SK-N-MC (cell line): ENCODE results near the gene OR5T1.

Experiments used
- DNase-seq: peaks from one replicate; pipeline ENCODE4 v3.0.0-alpha.2; 2011; ENCODE audit warnings: low read depth, low spot score
- H3K27ac ChIP-seq: fragments of 200-600 bp; sonication (generic); 2 replicates; pipeline ENCODE4 v1.5.1; 2016; ENCODE audit warnings: mixed run types
- H3K36me3 ChIP-seq: fragments of 200-600 bp; sonication (generic); 2 replicates; pipeline ENCODE4 v1.6.1; 2017; ENCODE audit warnings: antibody characterized with exemption, low read length, mixed read lengths; ENCODE audit not compliant: insufficient read depth
- H3K4me3 ChIP-seq: fragments of 200-600 bp; sonication (generic); 2 replicates; pipeline ENCODE4 v1.5.1; 2016
- H3K9ac ChIP-seq: fragments of 200-600 bp; sonication (generic); 2 replicates; pipeline ENCODE4 v1.8.0; 2017; ENCODE audit warnings: mixed run types, mixed read lengths; ENCODE audit not compliant: insufficient read length
- H3K9me3 ChIP-seq: fragments of 200-600 bp; sonication (generic); 2 replicates; pipeline ENCODE4 v1.6.1; 2017; ENCODE audit warnings: low read depth, mild to moderate bottlenecking, antibody characterized with exemption, low read length, moderate library complexity, mixed read lengths
- EZH2 ChIP-seq: fragments of 200-600 bp; sonication (generic); IDR thresholded peaks from one replicate; pipeline ENCODE4 v1.6.1; 2017; ENCODE audit warnings: antibody characterized with exemption
- FOXP2 ChIP-seq: optimal IDR thresholded peaks from 2 replicates; pipeline ENCODE3; 2011; ENCODE audit warnings: mild to moderate bottlenecking, moderate library complexity; ENCODE audit not compliant: insufficient read depth; ENCODE audit errors: extremely low read length, control extremely low read depth
- POLR2AphosphoS5 ChIP-seq: IDR thresholded peaks from 2 replicates; pipeline ENCODE4 v1.6.1; 2012; ENCODE audit warnings: mild to moderate bottlenecking, low read depth, low read length, borderline replicate concordance

Gene OR5T1

DNA sequence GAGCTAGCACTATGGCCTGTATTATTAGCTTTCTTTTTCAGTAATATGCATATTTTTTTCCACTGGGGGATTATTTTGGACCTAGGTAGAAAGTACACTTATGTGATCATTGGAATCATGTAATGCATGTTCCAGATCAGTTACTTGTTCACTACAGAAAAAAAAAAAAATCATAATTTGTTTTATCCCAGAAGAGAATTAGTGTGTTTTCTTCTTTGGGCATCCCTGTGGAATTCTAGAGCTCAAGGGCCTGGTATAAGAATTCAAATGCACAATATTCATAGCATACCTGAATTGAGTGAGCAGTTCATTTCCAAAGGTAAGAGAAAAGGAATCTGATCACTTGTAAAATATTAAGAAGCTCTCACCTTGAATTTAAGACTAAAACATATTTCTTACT lies at the start of gene OR5T1:
OR5T1 (plus strand) TSS at position 301 of the 400 bp plus-strand sequence. CDS start 1,485 bp downstream, outside the sequence.
- no peaks in the 10 kb centered on the region for H3K36me3 ChIP-seq
- H3K4me3 ChIP-seq = no peak within 1 kb of the TSS
- no peak within 1 kb of the TSS for H3K9ac ChIP-seq
- no peak within 1 kb of the TSS for H3K27ac ChIP-seq
- no peak for TF ChIP-seq POLR2AphosphoS5
- TF ChIP-seq EZH2 = no peak
- no peak for TF ChIP-seq FOXP2
- H3K9me3 ChIP-seq = no peaks in the 10 kb centered on the region
- DNase-seq = no peak

- DNase-seq = no peak
- Histone ChIP-seq H3K9ac (no peak within 1 kb of the TSS), H3K27ac (no peak within 1 kb of the TSS), H3K9me3 (no peaks in the 10 kb centered on the region), H3K4me3 (no peak within 1 kb of the TSS), H3K36me3 (no peaks in the 10 kb centered on the region)
- TF ChIP-seq EZH2 = no peak
- no peak for TF ChIP-seq FOXP2
- TF ChIP-seq POLR2AphosphoS5 = no peak
Observed at GRCh38 chr11:56234155-56234554, 39.8 kb upstream of the OR5T1 start, which contains the start of gene OR5T2. Gene OR5T2, minus strand, starts transcription at chr11:56234255. Its CDS starts 1,193 bp downstream, at chr11:56233062.

DNA sequence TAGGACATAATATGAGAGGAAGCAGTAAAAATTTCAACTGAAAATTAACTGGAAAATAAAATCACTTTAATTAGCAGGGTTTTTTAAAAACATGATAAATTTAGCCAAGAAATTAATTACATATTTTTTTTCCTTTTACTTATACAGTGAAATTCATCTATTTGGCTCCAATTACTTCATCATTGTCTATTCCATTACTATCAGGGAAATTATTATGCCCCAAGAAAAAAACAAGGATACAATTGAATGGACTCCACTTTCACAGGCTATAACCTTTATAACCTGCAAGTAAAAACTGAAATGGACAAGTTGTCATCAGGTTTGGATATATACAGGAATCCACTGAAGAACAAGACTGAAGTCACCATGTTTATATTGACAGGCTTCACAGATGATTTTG lies 22.0 kb upstream of the OR5T1 start, which contains the start of gene OR5T3:
OR5T3 (plus strand) TSS at position 301 of the 400 bp plus-strand sequence; CDS start at position 301, 0 bp downstream.
- H3K9ac ChIP-seq = no peak within 1 kb of the TSS
- DNase-seq = no peak
- TF ChIP-seq EZH2 (no peak), FOXP2 (no peak), POLR2AphosphoS5 (no peak)
- no peaks in the 10 kb centered on the region for H3K9me3 ChIP-seq
- H3K4me3 ChIP-seq = no peak within 1 kb of the TSS
- no peaks in the 10 kb centered on the region for H3K36me3 ChIP-seq
- H3K27ac ChIP-seq = no peak within 1 kb of the TSS

- DNase-seq = no peak
- no peak overlapping the region for H3K27ac ChIP-seq
- no peak overlapping the region for H3K4me3 ChIP-seq
- H3K36me3 ChIP-seq = no peaks in the 10 kb centered on the region
- TF ChIP-seq POLR2AphosphoS5 (no peak), EZH2 (no peak), FOXP2 (no peak)
- H3K9me3 ChIP-seq = no peaks in the 10 kb centered on the region
- H3K9ac ChIP-seq = no peak overlapping the region
Observed at GRCh38 chr11:56271092-56271491, 2.9 kb upstream of the OR5T1 start.

- Histone ChIP-seq H3K4me3 (no peak within 1 kb of the TSS), H3K9me3 (no peaks in the 10 kb centered on the region), H3K9ac (no peak within 1 kb of the TSS), H3K36me3 (no peaks in the 10 kb centered on the region), H3K27ac (no peak within 1 kb of the TSS)
- DNase-seq = no peak
- TF ChIP-seq POLR2AphosphoS5 = no peak
Observed at GRCh38 chr11:56292154-56292553, 18.2 kb downstream of the OR5T1 start, which contains the start of gene OR8H1. Gene OR8H1, minus strand, starts transcription at chr11:56292254. Its CDS starts 1,192 bp downstream, at chr11:56291062.

DNA sequence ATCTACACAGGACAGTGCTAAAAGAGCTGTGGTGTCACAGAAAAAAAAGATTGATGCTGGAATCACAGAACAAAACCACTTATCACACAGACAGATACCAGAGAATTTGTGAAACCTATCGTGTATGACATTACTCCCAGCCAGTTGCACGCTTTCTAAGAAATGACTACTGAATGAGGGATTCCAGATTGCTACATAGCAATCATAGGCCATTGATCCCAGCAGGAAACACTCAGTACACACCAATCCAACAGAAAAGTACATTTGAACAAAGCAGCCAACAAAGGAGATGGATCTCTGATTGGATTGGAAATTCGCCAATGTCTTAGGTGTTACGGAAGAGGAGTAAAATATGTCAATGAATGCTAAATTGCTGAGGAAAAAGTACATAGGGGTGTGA lies 22.9 kb downstream of the OR5T1 start:
- Histone ChIP-seq H3K9ac (no peak overlapping the region), H3K27ac (no peak overlapping the region), H3K36me3 (no peaks in the 10 kb centered on the region), H3K9me3 (no peaks in the 10 kb centered on the region), H3K4me3 (no peak overlapping the region)
- TF ChIP-seq POLR2AphosphoS5 = no peak
- no peak for TF ChIP-seq FOXP2
- TF ChIP-seq EZH2 = no peak
- no peak for DNase-seq

DNA sequence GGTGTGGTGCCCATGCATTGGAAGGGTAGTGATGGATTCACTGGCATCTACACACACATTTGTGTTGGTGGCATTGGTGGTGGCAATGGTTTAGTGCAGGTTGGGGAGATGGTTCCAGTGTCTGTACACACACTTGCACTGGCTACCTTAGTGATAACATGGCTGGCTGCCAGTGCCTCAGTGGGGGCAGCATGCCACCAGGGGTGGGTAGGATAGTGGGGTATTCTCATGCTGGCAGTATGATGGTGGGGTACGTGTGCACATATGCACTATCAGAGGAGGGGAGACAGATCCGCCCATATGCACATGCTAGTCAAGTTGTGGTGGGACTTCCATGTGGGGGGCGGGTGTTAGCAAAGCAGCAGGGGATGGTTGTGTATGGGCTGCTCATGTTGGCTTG lies 33.9 kb downstream of the OR5T1 start:
- DNase-seq = no peak
- TF ChIP-seq POLR2AphosphoS5 (no peak), EZH2 (no peak), FOXP2 (no peak)
- Histone ChIP-seq H3K9me3 (no peaks in the 10 kb centered on the region), H3K4me3 (no peak overlapping the region), H3K36me3 (no peaks in the 10 kb centered on the region), H3K9ac (no peak overlapping the region), H3K27ac (no peak overlapping the region)

- Histone ChIP-seq H3K9me3 (no peaks in the 10 kb centered on the region), H3K36me3 (no peaks in the 10 kb centered on the region), H3K9ac (no peak within 1 kb of the TSS), H3K27ac (no peak within 1 kb of the TSS), H3K4me3 (no peak within 1 kb of the TSS)
- TF ChIP-seq POLR2AphosphoS5 = no peak
- TF ChIP-seq FOXP2 = no peak
- no peak for TF ChIP-seq EZH2
- no peak for DNase-seq
Observed at GRCh38 chr11:56314844-56315243, 40.9 kb downstream of the OR5T1 start, which contains the start of gene OR8K3. Gene OR8K3, plus strand, starts transcription at chr11:56315144. Its CDS starts 3,163 bp downstream, at chr11:56318307.
